DMS114 treated with DMSO at 0.1 percent for 48 hours (cell line): ENCODE data around the gene RILPL2.
"Not testable (repeated sequence)": the region's sequence is repeated elsewhere in the genome, so short reads cannot be mapped to it uniquely, and the experiment has no call there.

ENCODE experiments used
- DNase-seq: peaks from one replicate; lab custom pipeline; 2025; ENCODE audit not compliant: unreplicated experiment; lab: John Stamatoyannopoulos, UW

RILPL2 gene

DNA sequence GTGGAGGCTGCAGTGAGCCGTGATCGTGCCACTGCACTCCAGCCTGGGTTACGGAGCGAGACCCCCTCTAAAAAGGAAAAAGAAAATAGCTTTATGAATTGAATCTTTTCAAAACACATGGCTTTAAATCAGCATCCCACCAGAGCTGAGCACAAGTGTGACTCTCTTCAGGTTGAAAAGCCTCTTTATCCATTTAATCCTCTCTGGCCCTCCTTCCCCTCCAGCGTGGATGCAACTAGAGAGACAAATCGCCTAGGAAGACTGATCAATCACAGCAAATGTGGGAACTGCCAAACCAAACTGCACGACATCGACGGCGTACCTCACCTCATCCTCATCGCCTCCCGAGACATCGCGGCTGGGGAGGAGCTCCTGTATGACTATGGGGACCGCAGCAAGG is 29.2 kb downstream of the RILPL2 start:
- not testable (repeated sequence) for DNase-seq

DNA sequence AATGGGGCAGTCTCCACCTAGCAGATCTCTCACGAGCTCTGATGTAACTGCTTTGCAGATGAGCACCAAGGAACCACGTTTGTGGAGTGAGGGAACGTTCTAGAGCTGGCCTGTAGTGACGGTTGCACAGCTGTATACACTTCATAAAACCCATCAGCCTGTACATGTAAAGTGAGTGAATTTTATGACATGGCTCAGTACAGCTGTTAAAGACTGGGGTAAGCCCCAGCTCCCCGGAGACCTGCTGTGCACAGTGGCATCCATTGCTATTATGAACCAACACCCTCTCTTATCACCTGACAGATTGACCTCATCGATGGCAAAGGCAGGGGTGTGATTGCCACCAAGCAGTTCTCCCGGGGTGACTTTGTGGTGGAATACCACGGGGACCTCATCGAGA is 31.9 kb downstream of the RILPL2 start:
- no peak for DNase-seq

DNA sequence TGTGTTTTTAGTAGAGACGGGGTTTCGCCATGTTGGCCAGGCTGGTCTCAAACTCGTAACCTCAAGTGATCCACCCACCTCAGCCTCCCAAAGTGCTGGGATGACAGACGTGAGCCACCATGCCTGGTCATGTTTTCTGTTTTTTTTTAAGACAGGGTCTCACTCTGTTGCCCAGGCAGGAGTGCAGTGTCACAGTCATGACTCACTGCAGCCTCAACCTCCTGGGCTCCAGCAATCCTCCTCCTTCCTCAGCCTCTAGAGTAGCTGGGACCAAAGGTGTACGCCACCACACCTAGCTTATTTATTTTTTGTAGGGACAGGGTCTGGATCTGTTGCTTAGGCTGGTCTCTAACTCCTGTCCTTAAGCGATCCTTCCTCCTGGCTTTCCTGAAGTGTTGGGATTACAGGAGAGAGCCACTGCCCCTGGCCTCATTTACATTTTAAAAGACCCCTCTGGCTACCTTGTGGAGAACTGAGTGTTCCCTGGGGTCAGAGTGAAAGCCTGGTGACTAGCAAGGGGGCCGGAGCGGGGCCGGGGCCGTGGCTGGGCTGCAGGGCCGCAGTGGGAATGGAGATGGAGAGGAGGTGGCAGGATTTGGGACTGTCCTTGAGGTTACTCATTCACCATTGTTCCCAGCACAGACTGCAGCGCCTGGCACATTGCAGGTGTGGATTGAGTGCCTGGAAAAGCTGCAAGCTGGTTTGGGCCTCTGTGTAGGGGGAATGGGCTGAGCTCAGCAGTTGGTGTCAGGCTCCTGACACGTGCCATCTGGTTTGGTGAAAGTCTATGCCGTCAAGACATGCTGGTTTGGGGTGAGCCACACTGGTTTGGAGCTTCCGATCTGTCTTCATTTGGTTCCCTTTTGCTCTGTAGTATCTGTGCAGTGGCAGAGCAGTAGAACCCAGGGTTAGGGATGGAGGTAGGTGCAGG is 34.5 kb downstream of the RILPL2 start:
- DNase-seq = no peak

DNA sequence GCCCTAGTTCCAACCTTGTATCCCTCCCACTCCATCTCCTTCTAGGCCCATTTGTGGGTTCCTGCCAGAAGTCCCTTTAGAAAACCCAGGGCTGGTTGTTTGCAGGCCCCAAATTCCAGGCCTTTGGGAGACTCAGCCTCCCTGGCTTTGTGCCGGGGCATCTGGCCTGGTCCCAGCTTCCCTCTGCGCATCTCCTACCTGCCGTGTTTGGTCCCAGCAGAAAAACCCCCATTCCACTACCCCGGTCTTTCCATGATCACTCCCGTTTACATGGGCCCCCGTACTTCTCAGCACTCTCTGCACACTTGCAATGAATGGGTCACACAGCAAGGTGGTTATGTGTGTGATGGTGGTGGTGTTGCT is 37.2 kb downstream of the RILPL2 start:
- DNase-seq = no peak

DNA sequence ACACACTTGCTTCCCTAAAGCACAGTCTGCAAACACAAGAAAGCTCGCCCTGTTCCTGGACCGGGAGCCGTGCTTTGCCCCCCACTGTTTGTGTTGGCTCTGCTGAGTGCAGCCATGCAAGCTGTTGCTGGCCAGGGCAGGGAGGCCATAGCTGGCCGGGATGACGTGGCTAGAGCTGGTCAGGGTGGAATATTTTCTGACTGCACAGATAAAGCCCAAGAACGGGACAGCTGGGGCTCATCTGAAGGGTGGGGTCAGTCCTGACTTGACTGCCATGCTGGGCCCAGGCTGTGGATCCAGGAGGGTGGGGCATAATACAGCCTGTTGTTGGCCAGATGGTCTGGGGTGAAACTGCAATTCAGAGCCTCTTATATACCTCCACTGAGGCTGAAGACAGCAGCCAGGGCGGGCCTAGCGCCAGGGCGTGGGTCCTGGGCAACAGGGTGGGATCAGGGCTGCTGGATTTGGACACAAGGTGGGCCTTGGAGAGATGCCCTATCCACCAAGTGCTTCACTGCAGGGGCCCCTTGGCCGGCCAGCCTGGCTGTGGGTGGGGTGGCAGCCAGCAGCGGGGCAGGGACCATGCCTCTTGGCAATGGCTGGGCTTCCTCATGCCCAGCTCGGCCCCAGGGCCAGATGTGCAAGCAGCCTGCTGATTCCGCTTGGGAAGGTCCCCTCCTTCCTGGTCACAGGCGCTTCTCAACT is 37.8 kb downstream of the RILPL2 start:
- no peak for DNase-seq

DNA sequence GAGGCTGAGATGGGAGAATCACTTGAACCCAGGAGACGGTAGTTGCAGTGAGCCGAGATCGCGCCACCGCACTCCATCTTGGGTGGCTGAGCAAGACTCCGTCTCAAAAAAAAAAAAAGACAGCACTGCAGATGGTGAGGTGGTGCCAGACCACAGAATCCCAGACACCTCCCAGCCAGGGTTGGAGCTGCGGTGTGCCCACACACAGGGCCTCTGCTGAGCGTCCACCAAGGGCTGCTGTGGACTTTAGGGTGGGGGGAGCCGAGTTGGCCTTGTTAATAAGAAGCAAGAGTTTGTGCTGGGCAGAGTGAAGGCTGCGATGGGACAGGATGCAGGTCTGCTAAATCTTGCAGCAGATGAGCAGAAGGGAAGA is 38.3 kb downstream of the RILPL2 start:
- DNase-seq = no peak

DNA sequence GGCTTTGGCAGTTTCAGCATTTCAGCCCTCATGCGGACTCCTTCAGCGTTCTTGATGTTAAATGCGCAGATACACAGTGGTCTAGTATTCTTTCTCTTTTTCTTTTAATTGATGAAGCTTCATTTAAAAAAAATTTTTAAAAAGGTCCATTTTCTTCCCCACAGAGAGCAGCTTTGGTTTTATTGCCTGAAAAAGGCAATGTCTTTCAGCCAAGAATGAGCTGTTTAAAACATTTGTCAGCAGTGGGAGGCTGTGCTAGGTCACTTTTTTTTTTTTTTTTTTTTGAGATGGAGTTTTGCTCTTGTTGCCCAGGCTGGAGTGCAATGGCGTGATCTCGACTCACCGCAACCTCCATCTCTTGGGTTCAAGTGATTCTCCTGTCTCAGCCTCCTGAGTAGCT is 39.1 kb downstream of the RILPL2 start:
- DNase-seq = no peak

DNA sequence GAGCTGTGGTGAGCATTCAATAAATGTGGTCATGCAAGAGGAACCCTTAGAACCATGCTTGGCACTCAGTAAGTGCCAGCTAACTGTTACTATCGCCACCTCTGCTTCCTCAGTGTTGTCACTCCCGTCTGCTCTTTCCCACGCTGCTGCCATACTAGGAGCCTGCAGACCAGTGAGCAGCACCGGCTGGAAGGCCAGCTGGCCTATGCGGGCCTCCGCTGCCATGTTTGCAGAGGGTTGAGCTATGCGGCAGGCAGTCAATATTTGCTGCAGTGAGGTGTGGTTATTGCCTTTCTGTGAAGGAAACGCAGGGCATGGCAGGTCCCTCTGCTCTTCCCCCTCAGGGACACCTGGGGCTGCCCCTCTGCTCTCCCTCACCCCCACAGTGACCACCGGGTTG is 39.5 kb downstream of the RILPL2 start:
- no peak for DNase-seq

DNA sequence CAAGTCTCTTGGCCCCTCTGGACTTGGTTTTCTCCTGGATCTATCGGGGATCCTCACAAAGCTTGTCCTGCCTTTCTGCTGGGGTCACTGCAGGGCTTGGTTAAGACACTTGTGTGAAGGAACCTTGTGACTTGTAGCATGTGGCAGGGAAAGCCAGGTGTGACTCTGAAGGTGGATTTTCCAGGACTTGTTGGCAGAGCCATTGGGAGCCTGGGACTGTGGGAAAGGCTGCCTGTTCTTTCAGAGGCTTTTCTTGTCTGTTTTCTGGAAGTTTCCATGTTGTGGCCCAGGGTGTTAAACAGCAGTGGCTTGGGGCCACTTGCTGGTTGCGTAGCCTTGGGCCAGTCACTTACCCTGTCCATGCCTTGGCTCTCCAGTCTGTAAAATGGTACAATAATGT is 39.9 kb downstream of the RILPL2 start:
- DNase-seq = no peak

DNA sequence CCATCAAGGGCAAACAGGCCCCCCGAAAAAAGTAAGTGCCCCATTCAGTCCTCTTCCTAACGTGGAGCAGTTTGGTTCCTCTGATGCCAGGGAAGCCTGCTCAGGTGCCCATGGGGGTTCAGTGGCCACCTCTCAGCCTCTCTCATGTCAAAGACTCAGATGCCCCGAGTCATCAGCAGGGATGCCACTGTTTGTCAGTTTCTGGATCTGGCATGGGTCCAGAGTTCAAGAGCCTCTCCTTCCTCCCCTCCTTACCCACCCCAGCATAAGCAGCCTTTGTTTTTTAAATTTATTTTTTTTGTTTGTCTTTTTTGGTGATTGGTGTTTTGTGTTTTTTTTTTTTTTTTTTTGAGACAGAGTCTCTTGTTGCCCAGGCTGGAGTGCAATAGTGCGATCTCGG is 41.2 kb downstream of the RILPL2 start:
- no peak for DNase-seq

DNA sequence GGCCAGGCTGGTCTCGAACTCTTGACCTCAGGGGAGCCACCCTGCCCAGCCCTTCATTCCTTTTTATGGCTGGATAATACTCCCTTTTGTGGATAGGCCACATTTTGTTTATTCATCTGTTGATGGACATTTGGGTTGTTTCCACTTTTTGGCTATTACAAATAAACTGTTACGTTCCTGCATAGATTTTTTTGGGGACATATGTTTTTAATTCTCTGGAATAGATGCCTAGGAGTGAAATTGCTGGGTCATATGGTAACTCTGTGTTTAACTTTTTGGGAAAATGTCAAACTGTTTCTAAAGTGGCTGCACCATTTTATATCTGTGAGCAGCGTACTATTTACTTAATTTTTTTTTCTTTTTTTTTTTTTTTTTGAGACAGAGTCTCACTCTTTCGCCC is 42.7 kb downstream of the RILPL2 start:
- no peak for DNase-seq

DNA sequence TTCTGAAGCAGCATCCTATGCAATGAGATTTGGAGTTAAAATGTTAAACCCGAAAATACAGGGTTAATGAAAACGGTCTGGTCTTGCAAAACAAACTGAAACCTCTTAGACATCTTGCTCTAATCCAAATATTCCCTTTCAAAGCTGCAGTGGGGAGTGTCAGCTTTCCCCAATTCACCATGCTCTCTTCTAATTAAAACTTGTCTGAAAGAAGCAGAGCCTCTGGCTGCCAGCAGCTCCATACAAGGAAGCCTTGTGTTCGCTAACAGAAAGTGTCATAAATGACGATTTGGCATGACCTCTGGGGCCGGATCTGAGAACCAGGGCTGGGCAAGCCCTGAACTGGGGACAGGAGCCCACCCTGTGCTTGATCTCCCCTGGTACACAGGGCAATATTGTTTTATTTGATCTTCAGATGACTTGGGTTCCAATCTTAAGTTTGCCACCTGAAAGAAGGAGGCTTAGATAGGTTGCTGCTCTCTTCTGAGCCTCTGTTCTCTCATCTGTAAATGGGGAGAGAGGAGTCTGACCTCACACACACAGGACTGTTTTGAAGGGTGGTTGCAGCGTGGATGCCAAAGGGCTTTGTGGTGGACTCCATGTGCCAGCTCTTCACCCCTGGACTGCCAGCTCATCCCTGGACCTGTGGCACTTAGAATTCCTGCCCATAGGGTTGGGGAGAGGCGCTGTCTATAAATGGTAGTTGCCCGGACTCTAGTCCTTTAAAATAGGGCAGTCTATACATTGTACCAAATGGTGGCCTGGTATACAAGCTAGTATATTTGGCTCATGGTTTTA is 44.7 kb downstream of the RILPL2 start:
- no peak for DNase-seq

DNA sequence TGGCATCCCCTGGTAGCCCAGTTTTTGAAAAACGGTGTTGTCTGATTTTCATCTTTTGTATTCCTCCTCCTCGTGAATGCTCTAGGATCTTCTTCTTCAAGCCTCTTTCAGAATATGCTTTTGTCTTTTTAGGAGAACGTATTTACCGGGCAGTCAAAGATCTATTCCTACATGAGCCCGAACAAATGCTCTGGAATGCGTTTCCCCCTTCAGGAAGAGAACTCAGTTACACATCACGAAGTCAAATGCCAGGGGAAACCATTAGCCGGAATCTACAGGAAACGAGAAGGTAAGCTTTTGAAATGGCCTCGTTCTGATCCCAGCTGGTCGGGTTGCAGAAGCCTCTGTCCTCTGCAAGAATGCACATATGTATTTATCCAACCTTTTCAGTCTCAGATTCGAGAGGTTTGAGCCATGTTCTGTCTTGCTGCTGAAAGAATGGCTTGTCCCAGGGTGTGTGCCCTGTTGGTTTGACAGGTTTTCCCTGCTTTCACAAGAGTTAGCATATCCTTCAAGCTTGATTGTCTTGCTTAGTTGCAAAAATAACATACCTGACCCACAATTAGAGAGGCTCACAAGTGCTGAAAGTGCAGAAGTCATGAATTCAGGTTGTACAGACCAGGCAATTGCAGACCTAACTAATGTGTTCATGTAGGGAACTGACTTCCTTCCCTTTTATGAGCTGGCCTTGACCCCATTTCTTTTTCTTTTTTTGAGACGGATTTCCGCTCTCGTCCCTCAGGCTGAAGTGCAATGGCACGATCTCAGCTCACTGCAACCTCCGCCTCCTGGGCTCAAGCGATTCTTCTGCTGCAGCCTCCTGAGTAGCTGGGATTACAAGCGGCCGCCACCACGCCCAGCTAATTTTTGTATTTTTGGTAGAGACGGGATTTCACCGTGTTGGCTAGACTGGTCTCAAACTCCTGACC is 45.7 kb downstream of the RILPL2 start:
- DNase-seq = no peak

DNA sequence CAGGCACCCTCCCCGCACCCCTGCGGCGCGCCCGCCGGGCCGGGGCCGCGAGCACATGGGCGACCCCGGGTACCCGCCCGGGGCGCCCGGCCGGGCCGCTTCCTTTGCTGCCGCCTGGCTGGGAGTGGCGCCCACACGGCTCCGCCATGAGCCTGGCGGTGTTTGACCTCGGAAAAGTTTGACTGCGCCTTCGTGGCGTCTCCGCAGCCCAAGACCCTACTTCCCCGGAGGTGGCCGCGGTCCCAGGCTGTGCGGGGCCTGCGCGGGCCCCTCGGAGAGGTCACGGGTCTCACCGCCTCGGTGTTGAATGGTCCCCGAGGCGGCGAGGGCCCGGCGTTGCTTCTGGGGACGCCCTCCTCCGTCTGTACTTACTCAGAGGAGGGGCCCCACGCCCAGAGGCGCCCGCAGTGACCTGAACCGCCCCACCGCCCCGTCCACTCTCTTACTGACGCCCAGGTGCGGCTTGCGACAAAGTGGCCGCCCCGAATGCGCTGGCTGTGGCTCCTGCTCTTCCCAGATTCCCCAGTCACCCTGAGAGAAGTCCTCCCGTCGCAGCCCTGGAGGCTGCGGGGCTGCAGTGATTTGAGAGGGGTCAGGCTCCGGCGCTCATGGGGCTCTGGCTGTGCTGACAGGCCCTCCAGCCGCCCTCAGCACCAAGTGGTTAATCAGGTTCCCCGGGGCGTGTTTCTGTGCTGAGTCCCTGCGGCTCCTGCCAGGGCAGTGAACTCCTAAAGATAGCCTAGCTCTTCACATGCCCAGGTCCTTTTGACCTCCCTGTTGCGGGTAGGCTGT is 46.7 kb downstream of the RILPL2 start:
- no peak for DNase-seq

DNA sequence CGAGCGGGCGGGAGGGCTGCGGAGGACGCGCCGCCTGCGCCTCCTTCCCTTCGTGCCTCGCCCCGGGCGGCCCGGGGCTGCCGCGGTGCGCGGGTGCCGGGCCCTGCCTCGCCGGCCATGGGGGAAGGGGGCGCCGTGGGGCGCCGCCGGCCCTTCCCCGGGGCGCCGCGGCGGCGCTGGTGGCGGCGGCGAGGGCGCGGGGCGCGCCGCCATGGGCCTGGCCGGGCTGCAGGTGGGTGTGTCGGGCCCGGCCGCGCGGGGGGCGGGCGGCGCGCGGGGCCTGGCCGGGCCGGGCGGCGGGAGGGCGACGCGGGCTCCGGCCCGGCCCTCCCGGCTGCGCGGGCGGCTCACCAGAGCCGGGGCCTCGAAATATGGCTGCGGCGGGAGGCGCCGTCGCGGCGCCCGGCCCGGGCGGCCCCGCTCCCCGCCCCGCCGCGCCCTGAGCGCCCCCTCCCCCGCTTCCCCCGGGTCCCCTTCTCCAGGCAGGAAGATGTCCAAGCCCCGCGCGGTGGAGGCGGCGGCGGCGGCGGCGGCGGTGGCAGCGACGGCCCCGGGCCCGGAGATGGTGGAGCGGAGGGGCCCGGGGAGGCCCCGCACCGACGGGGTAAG is 47.4 kb downstream of the RILPL2 start:
- DNase-seq = no peak

DNA sequence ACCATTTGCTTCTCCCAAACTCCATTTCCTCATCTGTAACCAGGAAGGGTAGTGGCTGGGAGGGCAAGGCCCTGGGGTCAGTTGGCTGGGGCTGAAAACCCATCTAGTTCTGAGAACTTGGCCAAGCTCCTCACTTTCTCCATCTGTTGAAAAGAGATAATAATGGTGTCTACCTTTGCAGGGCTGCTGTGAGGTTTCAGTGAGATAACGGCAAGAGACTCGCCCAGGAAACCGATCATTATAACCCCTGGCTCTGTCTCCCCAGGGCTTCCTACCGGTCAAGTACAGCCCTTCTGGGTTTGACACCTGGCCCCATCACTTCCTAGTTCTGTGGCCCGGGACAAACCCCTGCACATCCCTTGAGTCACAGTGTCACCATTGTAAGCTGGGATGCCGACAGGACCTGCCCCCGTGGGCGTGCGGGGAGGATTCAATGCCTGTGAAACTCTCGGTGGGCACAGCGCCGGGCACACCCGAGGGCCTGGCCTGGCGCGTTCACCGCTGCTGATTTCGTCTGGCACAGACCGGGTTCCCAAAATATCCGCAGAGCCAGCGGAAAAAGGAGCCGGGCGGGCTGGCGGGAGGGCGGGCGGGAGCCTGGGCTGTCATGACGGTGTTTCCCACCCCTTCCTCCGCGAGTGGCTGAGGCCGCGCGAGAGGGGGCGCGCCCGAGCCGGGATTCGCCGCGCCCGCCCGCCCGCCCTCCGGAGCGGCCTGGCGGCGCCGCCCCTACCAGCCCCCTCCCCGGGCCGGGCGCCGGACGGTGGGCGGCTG is 48.1 kb downstream of the RILPL2 start:
- DNase-seq = peak; percentile 66

DNA sequence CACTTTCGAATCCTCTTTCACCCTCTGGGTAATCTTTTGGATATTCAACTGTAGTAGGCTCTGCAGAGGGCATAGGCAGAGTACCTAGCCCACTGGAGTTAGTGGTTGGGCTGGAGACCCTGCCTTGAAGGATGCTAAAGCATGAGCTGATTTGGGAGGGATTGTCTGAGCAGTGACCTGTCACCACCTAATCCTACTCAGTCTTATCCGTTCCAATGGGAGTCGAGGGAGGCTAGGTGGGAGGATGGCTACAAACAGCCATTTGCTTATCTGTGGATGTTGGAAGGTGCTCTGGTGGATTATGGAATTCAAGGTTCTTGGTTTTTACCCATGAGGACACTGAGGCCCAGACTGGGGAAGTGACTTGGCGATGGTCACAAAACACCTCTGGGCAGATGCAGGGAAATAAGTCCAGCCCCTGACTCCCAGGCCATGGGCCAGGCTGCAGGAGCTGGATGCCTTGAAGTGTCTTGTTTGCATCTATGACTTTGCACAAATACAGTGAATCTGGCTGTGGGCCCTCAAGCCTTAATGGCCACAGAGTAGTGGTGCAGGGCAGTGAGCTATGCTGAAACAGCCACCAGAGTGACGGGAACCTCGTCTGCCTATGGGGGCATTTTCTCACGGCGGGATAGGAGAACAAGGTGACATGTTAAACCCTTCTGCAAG is 48.8 kb downstream of the RILPL2 start:
- no peak for DNase-seq

DNA sequence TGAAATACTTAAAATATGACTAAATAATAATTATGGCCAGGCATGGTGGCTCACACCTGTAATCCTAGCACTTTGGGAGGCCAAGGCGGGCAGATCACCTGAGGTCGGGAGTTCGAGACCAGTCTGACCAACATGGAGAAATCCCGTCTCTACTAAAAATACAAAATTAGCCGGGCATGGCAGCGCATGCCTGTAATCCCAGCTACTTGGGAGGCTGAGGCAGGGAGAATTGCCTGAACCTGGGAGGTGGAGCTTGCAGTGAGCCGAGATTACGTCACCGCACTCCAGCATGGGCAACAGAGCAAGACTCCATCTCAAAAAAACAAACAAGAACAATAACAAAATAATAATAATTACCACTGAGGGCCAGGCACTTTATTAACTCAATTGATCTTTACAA is 50.9 kb downstream of the RILPL2 start:
- DNase-seq = not testable (repeated sequence)
